Measurements from ENCODE around the gene TOX4. TPM values are rescaled to one million over a fixed set of nuclear protein-coding genes. Genes with fewer than 3 reads are reported as not detected.
A peak's percentile ranks its signal among the peaks of the same experiment; 100 is the strongest.

The TOX4 gene
- total RNA-seq, 1 donor from 2014 or later, result 35.7 TPM

DNA sequence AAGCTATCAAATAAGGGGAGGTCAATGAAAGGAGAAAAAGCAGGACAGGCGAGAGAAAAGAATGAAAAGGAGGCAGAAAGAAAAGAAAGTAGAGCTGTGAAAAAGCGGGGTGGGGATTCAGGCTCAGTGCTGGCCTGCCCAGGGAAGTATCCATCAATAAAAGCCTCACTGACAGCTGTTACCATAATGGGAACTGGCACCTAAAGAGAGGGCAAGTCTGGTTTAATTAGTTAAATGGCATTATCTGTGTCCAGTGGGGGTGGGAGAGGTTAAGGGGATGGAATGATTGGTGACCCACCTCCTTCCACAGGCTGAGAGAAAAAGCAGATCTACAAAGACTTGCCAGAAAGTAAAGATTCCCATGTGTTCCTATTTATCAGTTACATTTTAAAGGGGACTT is 41.7 kb downstream of the TOX4 start:
- H3K4me1 ChIP-seq, result peaks cover 65% of the 10 kb centered on the region
- H3K4me1 Mint-ChIP-seq, result peaks cover 46% of the 10 kb centered on the region

DNA sequence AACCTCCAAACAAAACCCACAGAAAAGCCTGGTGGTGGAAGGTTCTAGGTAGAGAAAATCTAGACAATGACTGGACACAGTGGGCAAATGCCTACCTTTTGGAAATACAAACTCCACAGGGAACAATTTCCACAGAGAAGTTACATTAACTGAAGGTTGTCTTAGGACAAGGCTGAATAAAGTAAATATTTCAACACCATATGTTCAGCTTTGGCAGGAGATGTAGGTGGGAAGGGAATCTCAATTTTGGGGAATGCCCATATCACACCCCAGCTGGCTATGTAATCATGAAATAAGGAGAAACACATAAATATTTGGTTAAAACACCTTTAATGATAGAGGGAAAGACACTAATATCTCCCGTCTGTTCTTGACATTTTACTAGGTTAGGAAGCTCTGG is 43.8 kb downstream of the TOX4 start:
- Histone ChIP-seq H3K9me3 (ENCODE audit: low read depth) (no peaks in the 10 kb centered on the region), H3F3A (ENCODE audit: low read depth) (peaks cover 83% of the 10 kb centered on the region), H3K27me3 (no peaks in the 10 kb centered on the region), H2AFZ (replicated peaks) (no peak overlapping the region), H3K4me3 (peak overlapping the region; percentile 23), H3K27ac (peak overlapping the region; percentile 76), H3K79me2 (ENCODE audit: low read depth) (peaks cover 67% of the 10 kb centered on the region), H3K36me3 (peaks cover 23% of the 10 kb centered on the region), H3K9ac (no peak overlapping the region), H3K4me2 (peak overlapping the region; percentile 92), H4K20me1 (ENCODE audit: low read depth) (peaks cover 75% of the 10 kb centered on the region), H3K4me1 (peaks cover 73% of the 10 kb centered on the region)
- H3K4me3 Mint-ChIP-seq, result peak overlapping the region; percentile 52
- peaks cover 52% of the 10 kb centered on the region for H3K4me1 Mint-ChIP-seq
- no peak for DNase-seq (ENCODE audit: low spot score)
- no peak for TF ChIP-seq EZH2 (IDR thresholded peaks at IDR 0.05)
- no peak for TF ChIP-seq EZH2phosphoT487 (IDR thresholded peaks at IDR 0.05)
- TF ChIP-seq, protein P1, sequence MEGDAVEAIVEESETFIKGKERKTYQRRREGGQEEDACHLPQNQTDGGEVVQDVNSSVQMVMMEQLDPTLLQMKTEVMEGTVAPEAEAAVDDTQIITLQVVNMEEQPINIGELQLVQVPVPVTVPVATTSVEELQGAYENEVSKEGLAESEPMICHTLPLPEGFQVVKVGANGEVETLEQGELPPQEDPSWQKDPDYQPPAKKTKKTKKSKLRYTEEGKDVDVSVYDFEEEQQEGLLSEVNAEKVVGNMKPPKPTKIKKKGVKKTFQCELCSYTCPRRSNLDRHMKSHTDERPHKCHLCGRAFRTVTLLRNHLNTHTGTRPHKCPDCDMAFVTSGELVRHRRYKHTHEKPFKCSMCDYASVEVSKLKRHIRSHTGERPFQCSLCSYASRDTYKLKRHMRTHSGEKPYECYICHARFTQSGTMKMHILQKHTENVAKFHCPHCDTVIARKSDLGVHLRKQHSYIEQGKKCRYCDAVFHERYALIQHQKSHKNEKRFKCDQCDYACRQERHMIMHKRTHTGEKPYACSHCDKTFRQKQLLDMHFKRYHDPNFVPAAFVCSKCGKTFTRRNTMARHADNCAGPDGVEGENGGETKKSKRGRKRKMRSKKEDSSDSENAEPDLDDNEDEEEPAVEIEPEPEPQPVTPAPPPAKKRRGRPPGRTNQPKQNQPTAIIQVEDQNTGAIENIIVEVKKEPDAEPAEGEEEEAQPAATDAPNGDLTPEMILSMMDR (IDR thresholded peaks at IDR 0.05), result no peak
- peaks cover 3% of the 10 kb centered on the region for H3K9me3 Mint-ChIP-seq
- no peak overlapping the region for H3K27ac Mint-ChIP-seq
- peaks cover 49% of the 10 kb centered on the region for H3K36me3 Mint-ChIP-seq
- H3K27me3 Mint-ChIP-seq (ENCODE audit: insufficient read depth, low read depth), result peaks cover 12% of the 10 kb centered on the region

More for the DNA sequence above, 41.7 kb downstream of the TOX4 start:
- TF ChIP-seq, protein P1 (IDR thresholded peaks at IDR 0.05), result no peak
- TF ChIP-seq EZH2phosphoT487 (IDR thresholded peaks at IDR 0.05), result no peak
- TF ChIP-seq EZH2 (IDR thresholded peaks at IDR 0.05), result no peak
- H3K27me3 Mint-ChIP-seq (ENCODE audit: insufficient read depth, low read depth), result peaks cover 4% of the 10 kb centered on the region
- H3K36me3 Mint-ChIP-seq, result peaks cover 33% of the 10 kb centered on the region
- peak overlapping the region; percentile 76 for H3K27ac ChIP-seq
- H3K36me3 ChIP-seq, result peaks cover 23% of the 10 kb centered on the region
- no peak overlapping the region for H3K4me3 Mint-ChIP-seq
- peaks cover 89% of the 10 kb centered on the region for H3F3A ChIP-seq (ENCODE audit: low read depth)
- peak overlapping the region; percentile 20 for H3K4me3 ChIP-seq
- peak; percentile 73 for DNase-seq (ENCODE audit: low spot score)
- H3K4me2 ChIP-seq, result peak overlapping the region; percentile 58
- H3K9me3 ChIP-seq (ENCODE audit: low read depth), result no peaks in the 10 kb centered on the region
- no peak overlapping the region for H3K9ac ChIP-seq
- no peaks in the 10 kb centered on the region for H3K27me3 ChIP-seq
- H4K20me1 ChIP-seq (ENCODE audit: low read depth), result peaks cover 54% of the 10 kb centered on the region
- peak overlapping the region; percentile 68 for H3K27ac Mint-ChIP-seq
- H3K9me3 Mint-ChIP-seq, result peaks cover 2% of the 10 kb centered on the region
- H2AFZ ChIP-seq (replicated peaks), result no peak overlapping the region
- H3K79me2 ChIP-seq (ENCODE audit: low read depth), result peaks cover 47% of the 10 kb centered on the region

DNA sequence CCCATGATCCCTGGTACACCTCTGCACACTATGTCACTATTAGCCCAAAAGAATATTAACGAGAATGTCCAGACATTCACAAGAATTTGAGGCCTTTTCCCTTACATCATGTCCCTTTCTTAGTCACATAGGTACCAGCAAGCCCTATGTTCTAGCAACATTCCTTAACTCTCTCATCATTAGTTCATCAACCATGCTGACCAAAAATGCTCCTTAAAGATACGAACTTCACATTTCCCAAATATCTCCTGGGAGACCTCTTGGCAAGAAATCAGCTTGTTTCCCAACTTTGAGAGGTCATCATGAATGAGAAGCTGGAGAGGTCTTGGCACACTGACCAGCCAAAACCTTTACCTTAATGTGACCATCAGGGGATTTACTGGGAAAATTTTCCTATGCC is 44.5 kb downstream of the TOX4 start:
- peak overlapping the region; percentile 92 for H3K4me2 ChIP-seq
- H3K36me3 Mint-ChIP-seq, result peaks cover 49% of the 10 kb centered on the region
- H3K9me3 Mint-ChIP-seq, result peaks cover 3% of the 10 kb centered on the region
- H3K9ac ChIP-seq, result no peak overlapping the region
- H3F3A ChIP-seq (ENCODE audit: low read depth), result peaks cover 86% of the 10 kb centered on the region
- DNase-seq (ENCODE audit: low spot score), result no peak
- H3K4me1 ChIP-seq, result peaks cover 73% of the 10 kb centered on the region
- peaks cover 12% of the 10 kb centered on the region for H3K27me3 Mint-ChIP-seq (ENCODE audit: insufficient read depth, low read depth)
- H3K79me2 ChIP-seq (ENCODE audit: low read depth), result peaks cover 70% of the 10 kb centered on the region
- H3K4me3 ChIP-seq, result peak overlapping the region; percentile 23
- H3K4me3 Mint-ChIP-seq, result peak overlapping the region; percentile 52
- TF ChIP-seq EZH2 (IDR thresholded peaks at IDR 0.05), result no peak
- TF ChIP-seq, protein P1 (IDR thresholded peaks at IDR 0.05), result no peak
- TF ChIP-seq EZH2phosphoT487 (IDR thresholded peaks at IDR 0.05), result no peak
- no peak overlapping the region for H3K27ac Mint-ChIP-seq
- H3K27me3 ChIP-seq, result no peaks in the 10 kb centered on the region
- peaks cover 52% of the 10 kb centered on the region for H3K4me1 Mint-ChIP-seq
- peak overlapping the region; percentile 76 for H3K27ac ChIP-seq
- no peaks in the 10 kb centered on the region for H3K9me3 ChIP-seq (ENCODE audit: low read depth)
- peaks cover 23% of the 10 kb centered on the region for H3K36me3 ChIP-seq
- no peak overlapping the region for H2AFZ ChIP-seq (replicated peaks)
- H4K20me1 ChIP-seq (ENCODE audit: low read depth), result peaks cover 78% of the 10 kb centered on the region
